Ectodermal cell (in vitro differentiated cells): ENCODE measurements around the gene SCGB2B2.

Source experiments
- H3K27ac ChIP-seq: 2 replicates; pipeline ENCODE4 v1.7.0; 2013; ENCODE audit warnings: mild to moderate bottlenecking, low read depth, low read length; ENCODE audit not compliant: insufficient read depth, poor library complexity, severe bottlenecking
- H3K27me3 ChIP-seq: 2 replicates; pipeline ENCODE4 v1.7.0; 2013; ENCODE audit warnings: mild to moderate bottlenecking, low read length; ENCODE audit not compliant: insufficient read depth, control insufficient read depth, poor library complexity, severe bottlenecking
- H3K36me3 ChIP-seq: one replicate; pipeline ENCODE4 v1.7.0; 2013; ENCODE audit warnings: low read length; ENCODE audit not compliant: control insufficient read depth, insufficient read depth
- H3K4me1 ChIP-seq: one replicate; pipeline ENCODE4 v1.7.0; 2013; ENCODE audit warnings: low read length; ENCODE audit not compliant: control insufficient read depth, insufficient read depth
- H3K4me3 ChIP-seq: 2 replicates; pipeline ENCODE4 v1.7.0; 2013; ENCODE audit warnings: low read depth, low read length, control low read depth; ENCODE audit not compliant: insufficient read depth
- H3K9me3 ChIP-seq: 2 replicates; pipeline ENCODE4 v1.7.0; 2013; ENCODE audit warnings: mild to moderate bottlenecking, low read length, moderate library complexity; ENCODE audit not compliant: control insufficient read depth
- WGBS, 2 experiments: methylation state at CpG; one replicate each; pipeline ENCODE4 v1.1.7; 2013; ENCODE audit warnings: missing lambda C conversion rate in 2 of 2; 5-methylcytosine and 5-hydroxymethylcytosine counted together

SCGB2B2 gene

DNA sequence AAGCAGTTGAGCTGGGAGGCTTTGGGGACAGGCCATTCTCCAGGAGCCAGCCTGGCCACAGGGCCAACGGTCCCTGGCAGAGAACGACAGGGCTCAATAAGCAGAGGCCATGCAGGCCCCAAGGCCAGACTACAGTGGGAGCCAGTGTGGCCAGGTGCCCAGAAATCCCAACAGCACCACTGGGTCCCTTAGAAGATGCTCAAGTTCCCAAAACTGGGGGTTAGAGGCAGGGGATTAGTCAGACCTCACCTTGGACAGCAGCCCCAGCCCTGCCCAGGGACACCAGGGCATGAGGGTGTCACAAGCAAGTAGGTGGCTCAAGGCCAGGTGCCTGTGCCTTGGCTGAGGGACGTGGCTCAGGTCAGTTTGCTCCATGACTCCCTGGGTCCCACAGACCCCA is 12.8 kb downstream of the SCGB2B2 start:
- no peaks in the 10 kb centered on the region for H3K27me3 ChIP-seq
- peaks cover 5% of the 10 kb centered on the region for H3K4me1 ChIP-seq
- H3K9me3 ChIP-seq = no peaks in the 10 kb centered on the region
- WGBS, 2 experiments = 89 to 91% methylated on average over 3 of the region's 3 CpGs
- no peak overlapping the region for H3K27ac ChIP-seq
- no peak overlapping the region for H3K4me3 ChIP-seq
- no peaks in the 10 kb centered on the region for H3K36me3 ChIP-seq

DNA sequence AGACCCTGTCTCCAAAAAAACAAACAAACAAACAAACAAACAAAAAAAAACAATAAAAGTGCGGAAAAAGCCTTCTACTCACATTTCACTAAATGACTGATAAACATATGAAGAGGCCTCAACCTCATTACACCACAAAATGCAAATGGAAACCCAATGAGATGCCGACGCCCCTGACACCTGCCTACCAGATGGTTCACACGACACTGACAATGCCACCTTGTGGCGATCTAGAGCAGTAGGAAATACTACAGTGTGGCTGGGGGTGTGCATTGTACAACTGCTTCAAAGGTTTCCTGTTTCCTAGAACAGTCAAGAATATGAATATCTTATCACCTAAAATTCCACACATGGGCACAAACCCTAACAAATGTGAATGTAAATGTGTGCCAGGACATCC is 14.0 kb downstream of the SCGB2B2 start:
- Histone ChIP-seq H3K27me3 (no peaks in the 10 kb centered on the region), H3K9me3 (no peaks in the 10 kb centered on the region), H3K27ac (no peak overlapping the region), H3K4me3 (no peak overlapping the region), H3K36me3 (no peaks in the 10 kb centered on the region), H3K4me1 (peaks cover 5% of the 10 kb centered on the region)
- WGBS, 2 experiments = 40 to 51% methylated on average over 5 of the region's 5 CpGs

DNA sequence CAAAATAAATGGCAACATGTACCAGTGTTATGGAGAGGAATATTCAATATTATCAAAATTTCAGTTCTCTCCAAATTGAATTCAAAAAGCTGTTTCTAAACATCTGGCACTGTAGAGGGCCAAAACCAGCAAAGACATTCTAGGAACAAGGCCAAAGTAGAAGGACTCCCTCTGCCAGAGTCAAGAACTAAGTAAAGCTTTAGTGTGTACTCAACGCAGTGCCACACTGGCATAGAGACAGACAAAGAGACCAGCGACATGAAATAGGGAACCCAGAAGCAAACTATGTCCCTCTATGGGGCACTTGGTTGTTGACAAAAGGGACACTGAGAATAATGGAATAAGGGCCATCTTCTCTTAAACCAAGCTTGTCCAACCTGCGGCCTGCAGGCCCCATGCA is 15.6 kb downstream of the SCGB2B2 start:
- no peaks in the 10 kb centered on the region for H3K27me3 ChIP-seq
- no peaks in the 10 kb centered on the region for H3K4me1 ChIP-seq
- no peak overlapping the region for H3K27ac ChIP-seq
- H3K36me3 ChIP-seq = no peaks in the 10 kb centered on the region
- H3K4me3 ChIP-seq = no peak overlapping the region
- H3K9me3 ChIP-seq = no peaks in the 10 kb centered on the region
- 87 to 94% methylated on average over 3 of the region's 3 CpGs for WGBS, 2 experiments

DNA sequence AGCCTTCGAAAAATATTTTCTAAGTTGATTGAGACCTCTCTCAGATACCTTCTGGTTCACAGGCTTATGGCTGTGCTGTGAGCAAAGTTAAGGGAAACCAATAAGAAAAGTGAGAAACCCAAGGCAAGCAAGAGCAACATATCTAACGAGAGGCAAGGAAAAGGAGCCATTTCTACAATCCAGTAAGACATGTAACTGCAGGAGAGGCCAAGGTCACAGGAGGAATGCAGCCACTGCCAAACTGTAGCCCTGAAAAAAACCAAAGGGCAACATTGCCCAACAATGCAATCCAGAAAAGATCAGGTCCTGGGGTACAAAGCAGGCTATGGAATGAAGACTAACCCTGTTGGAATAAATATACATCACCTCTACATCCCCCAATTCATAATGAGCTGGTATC is 21.3 kb downstream of the SCGB2B2 start:
- no peak overlapping the region for H3K27ac ChIP-seq
- H3K9me3 ChIP-seq = no peaks in the 10 kb centered on the region
- H3K27me3 ChIP-seq = no peaks in the 10 kb centered on the region
- no peaks in the 10 kb centered on the region for H3K36me3 ChIP-seq
- no peaks in the 10 kb centered on the region for H3K4me1 ChIP-seq
- WGBS, 2 experiments = 79 to 80% methylated on average over 2 of the region's 2 CpGs
- H3K4me3 ChIP-seq = no peak overlapping the region

DNA sequence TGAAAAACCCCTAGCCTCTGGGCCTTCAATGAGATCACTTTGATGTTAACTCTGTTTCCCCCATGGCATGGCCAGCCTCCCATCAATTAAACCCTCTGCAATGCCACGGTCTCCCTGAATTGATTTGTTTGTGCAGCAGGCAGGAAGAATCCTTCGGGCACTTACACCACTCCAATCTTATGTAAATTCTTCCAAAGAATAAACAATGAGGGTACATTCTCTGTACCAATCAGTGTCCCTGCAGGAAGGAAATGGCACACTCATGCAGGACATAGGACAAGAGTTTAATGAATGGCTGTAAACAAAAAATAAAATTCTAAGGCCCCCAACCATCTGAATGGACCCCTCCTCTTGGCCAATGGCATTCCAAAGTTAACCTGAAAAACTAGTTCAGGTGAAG is 22.2 kb downstream of the SCGB2B2 start:
- H3K9me3 ChIP-seq = no peaks in the 10 kb centered on the region
- WGBS, 2 experiments = 67 to 72% methylated on average over 2 of the region's 2 CpGs
- no peaks in the 10 kb centered on the region for H3K27me3 ChIP-seq
- no peak overlapping the region for H3K4me3 ChIP-seq
- H3K4me1 ChIP-seq = no peaks in the 10 kb centered on the region
- no peaks in the 10 kb centered on the region for H3K36me3 ChIP-seq
- H3K27ac ChIP-seq = no peak overlapping the region

DNA sequence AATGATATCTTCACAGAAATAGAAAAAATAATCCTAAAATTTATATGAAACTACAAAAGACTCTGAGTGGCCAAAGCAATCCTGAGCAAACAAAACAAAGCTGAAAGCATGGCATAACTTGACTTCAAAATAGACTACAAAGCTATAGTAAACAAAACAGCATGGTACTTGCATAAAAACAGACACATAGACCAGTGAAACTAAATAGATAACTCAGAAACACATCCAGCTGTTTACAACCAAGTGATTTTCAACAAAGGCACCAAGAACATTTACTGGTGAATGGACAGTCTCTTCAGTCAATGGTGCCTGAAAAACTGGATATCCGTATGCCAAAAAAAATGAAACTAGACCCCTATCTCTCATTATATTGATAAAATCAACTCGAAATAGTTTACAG is 25.2 kb downstream of the SCGB2B2 start:
- Histone ChIP-seq H3K36me3 (no peaks in the 10 kb centered on the region), H3K4me3 (no peak overlapping the region), H3K9me3 (no peaks in the 10 kb centered on the region), H3K27ac (no peak overlapping the region), H3K4me1 (no peaks in the 10 kb centered on the region), H3K27me3 (no peaks in the 10 kb centered on the region)
- 59 to 71% methylated on average over 2 of the region's 2 CpGs for WGBS, 2 experiments

DNA sequence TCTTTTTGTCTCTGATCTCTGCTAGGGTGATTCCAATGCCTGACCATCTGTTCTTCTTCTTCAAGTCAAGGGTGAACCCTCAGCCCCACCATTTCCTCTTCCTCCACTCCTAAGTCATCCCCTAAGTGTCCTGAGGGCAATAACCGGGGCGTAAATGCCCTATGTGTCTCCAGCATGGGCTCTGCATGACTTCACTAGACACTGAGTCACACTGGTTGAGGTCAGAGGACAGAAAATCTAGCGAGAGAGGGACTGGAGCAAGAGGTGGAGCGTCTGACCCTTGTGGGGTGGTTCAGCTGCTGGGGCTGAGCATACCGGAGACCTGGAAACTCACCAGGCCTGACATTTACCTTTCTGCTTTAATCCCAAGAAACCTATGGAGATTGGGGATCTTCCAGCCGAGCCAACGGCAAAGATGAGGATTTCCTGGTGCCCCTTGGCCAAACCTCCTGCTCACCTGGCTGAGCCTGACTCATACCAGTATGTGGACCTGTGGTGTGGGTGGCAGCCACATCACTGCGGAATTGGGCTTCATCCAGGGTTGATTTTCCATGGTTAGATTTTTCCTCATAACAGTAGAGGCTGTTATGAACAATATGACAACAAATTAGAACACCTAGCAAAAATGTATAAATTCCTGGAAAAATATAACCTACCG is 26.9 kb downstream of the SCGB2B2 start:
- Histone ChIP-seq H3K9me3 (no peaks in the 10 kb centered on the region), H3K36me3 (no peaks in the 10 kb centered on the region), H3K4me3 (no peak overlapping the region), H3K4me1 (no peaks in the 10 kb centered on the region), H3K27me3 (no peaks in the 10 kb centered on the region), H3K27ac (no peak overlapping the region)
- 81 to 82% methylated on average over 9 of the region's 9 CpGs for whole genome bisulfite sequencing, 2 experiments

DNA sequence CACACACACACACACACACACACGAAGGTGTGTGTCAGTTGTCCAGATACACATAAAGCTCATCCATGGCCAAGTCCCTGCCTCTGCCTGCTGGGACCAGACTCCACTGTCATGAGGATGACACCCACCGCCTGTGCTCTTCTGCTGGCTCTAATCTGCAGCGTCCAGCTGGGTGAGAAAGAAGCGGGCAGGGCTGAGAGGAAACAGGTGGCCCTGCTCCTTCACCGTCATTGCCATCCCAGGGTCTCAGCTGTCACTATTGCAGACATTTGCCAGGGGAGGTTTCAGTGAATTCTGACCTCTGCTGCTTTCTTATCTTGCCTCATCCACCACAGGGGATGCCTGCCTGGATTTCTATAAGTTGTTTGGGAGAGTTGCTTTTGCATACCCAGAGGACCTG is 31.4 kb downstream of the SCGB2B2 start:
- 72 to 76% methylated on average over 5 of the region's 5 CpGs for WGBS, 2 experiments
- no peaks in the 10 kb centered on the region for H3K27me3 ChIP-seq

DNA sequence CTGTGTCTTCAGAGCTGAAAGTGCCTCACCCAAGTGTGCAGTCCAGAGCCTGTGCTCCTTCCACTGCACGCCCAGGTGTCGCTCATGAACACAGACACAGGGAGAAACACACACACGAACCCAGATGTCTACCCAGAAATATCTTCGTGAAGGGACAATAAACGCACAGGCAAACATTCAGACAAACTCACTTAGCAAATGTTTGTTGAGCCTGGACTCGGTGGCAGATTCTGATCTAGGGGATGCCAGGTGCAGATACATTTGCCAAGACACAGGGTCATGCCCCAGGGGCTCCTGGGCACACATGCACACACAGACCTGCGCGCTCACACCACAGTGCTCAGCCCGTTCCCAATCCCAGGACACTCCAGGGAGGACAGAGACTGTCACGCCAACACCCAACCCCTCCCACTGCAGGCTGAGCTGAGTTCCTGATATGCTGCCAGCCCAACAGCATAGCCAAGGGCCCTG is 31.9 kb downstream of the SCGB2B2 start:
- Histone ChIP-seq H3K9me3 (no peaks in the 10 kb centered on the region), H3K36me3 (no peaks in the 10 kb centered on the region), H3K27ac (no peak overlapping the region), H3K4me1 (no peaks in the 10 kb centered on the region), H3K27me3 (no peaks in the 10 kb centered on the region), H3K4me3 (no peak overlapping the region)
- 83 to 87% methylated on average over 10 of the region's 10 CpGs for WGBS, 2 experiments

More for the DNA sequence above, 31.4 kb downstream of the SCGB2B2 start:
- no peaks in the 10 kb centered on the region for H3K9me3 ChIP-seq
- H3K27ac ChIP-seq = no peak overlapping the region
- no peak overlapping the region for H3K4me3 ChIP-seq
- no peaks in the 10 kb centered on the region for H3K4me1 ChIP-seq
- H3K36me3 ChIP-seq = no peaks in the 10 kb centered on the region

DNA sequence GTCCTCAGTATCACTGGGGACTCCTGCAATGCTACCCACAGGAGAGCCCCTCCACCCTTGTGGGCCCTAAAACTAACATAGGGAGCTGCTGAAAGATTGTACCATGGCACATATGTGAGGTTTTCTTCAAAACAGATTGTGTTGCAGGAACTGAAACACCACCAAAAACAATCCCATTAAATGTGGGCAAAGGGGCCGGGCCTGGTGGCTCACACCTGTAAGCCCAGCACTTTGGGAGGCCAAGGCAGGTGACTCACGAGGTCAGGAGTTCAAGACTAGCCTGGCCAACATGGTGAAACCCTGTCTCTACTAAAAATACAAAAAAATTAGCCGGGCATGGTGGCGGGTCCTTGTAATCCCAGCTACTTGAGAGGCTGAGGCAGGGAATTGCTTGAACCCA is 34.7 kb downstream of the SCGB2B2 start:
- no peaks in the 10 kb centered on the region for H3K9me3 ChIP-seq
- WGBS, 2 experiments = 81 to 83% methylated on average over 4 of the region's 4 CpGs
- no peak overlapping the region for H3K4me3 ChIP-seq
- no peak overlapping the region for H3K27ac ChIP-seq
- H3K36me3 ChIP-seq = no peaks in the 10 kb centered on the region
- H3K4me1 ChIP-seq = no peaks in the 10 kb centered on the region
- H3K27me3 ChIP-seq = no peaks in the 10 kb centered on the region
